Mammary epithelial cell (primary cell): ENCODE results near the gene SCML2.

ENCODE experiments used
- CTCF ChIP-seq, 2 donors: IDR thresholded peaks in 1 of 2; conservative IDR thresholded peaks in 1 of 2; 2 replicates each; pipeline ENCODE4 v1.5.1; 2011 to 2012; ENCODE audit warnings: inconsistent platforms in 2 of 2, low read length in 2 of 2, mild to moderate bottlenecking in 2 of 2, control low read depth in 1 of 2, low read depth in 1 of 2; ENCODE audit not compliant: insufficient read depth in 1 of 2; ENCODE audit errors: extremely low read depth in 1 of 2
- EZH2 ChIP-seq: IDR thresholded peaks from 2 replicates; pipeline ENCODE4 v1.6.1; 2012; ENCODE audit warnings: low read length, inconsistent platforms, borderline replicate concordance

GRCh38 chrX:18360867-18361266 lies 6.4 kb upstream of the SCML2 start:
- TF ChIP-seq CTCF (conservative IDR thresholded peaks at IDR 0.05 in 1 of 2, IDR thresholded peaks at IDR 0.05 in 1 of 2; ENCODE audit: extremely low read depth in 1 of 2, insufficient read depth in 1 of 2, low read depth in 1 of 2, low read length in 2 of 2) (no peak), EZH2 (no peak)
